GM18861 (cell line): ENCODE data around the gene HYI.
"Not testable (repeated sequence)": the region's sequence is repeated elsewhere in the genome, so short reads cannot be mapped to it uniquely, and the experiment has no call there.

Experiments
- ATAC-seq: cut with Tn5 transposase; IDR thresholded peaks from one replicate; pipeline ENCODE4 v1.9.1; 2021; ENCODE audit not compliant: unreplicated experiment

The HYI gene

DNA sequence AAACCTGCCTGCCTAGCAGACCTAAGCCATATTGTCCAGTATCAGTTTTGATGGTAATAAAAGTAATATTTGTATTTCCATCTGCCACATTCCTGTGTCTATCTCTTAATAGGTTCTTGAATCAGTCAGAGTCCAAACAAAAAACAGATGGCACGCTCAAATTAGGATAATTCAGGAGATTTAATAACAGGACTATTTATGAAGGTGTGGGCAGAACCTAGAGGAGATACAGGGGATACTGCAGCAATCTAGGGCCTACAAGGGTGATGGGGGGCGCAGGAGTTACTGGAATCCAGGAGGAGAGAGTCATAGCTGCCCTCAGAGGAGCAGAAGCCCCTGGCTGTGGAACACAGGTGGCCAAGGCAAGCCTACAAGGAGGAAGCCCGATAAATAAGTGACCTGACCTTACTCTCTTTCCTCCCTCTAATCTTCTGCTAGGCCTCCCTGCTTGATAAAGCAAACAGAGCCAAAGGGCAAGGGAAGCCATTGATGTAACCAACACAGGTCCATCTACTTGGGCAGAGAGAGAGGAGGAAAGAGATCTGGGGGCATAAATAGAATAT, 11.9 kb upstream of the HYI start:
- no peak for ATAC-seq

DNA sequence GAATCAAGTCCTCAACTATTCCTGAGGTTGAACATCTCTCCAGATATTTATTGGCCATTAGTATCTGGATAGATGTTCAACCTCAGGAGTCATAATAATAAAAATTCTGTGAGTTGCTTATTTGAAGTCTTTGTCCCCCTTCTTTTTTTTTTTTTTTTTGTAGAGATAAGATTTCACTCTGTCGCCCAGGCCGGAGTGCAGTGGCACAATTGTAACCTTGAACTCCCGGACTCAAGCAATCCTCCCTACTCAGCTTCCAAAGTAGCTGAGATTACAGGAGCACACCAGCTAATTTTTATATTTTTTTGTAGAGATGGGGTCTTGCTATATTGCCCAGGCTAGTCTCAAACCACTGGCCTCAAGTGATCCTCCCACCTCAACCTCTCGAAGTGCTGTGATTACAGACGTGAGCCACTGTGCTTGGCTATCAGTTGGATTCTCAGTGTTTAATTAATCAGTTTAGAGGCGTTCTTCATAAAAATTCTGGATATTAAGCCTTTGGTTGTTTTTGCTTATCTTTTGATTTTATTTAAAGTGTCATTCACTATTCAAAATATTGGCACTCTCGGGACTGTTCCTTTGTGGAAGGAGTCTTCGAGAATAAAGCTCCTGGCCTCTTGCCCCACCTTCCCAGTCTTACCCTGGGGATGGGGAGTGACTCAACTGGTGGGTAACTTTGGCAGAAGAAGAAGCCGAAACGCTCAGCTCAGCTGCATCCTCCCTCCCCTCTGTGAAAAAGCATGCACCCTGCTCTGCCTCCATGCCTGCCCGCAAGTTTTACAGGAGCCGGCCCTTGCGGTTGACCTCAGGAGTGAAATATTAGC, 11.2 kb upstream of the HYI start:
- no peak for ATAC-seq

DNA sequence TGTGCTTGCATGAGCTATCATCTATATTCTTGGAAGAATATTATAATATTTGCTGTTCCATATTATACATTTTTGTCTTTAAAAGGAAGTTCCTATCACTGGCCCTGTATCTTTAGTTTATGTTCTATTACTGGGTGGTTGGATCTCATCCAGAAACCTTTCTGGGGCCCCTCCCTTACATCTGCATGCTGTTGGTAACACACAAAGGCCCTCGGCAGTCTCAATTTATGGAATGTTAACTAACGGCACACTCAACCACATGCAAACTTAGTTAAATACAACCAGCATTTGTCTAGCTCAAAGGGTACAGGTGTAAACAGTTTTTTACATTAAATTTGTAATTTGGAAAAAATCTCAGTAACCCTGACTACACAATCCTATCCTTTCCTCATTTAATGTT, 9.7 kb upstream of the HYI start:
- no peak for ATAC-seq

DNA sequence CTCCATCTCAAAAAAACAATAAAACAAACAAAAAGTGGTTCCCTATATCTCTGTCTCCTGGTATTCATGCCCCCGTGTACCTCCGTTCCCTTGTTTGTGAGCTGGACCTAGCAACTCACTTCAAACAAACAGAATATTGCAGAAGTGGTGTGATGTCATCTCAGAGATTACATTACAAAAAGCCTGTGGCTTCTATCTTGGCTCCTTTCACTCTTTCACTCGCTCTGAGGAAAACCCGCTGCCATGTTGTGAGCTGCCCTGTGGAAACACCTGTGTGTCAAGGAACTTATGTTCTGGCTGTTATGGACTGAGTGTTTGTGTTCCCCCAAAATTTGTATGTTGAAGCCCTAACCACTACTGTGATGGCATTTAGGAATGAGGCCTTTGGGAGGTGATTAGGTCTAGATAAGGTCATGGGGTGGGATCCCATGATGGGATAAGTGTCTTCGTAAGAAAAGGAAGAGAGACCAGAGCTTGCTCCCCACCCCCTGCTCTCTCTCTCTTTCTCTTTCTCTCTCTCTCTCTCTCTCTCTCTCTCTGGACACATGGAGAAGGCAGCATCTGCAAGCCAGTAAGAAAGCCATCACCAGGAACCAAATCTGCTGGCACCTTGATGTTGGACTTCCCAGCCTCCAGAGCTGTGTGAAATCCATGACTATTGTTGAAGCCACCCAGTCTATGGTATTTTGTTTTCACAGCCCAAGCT, 7.4 kb upstream of the HYI start:
- ATAC-seq, result no peak

DNA sequence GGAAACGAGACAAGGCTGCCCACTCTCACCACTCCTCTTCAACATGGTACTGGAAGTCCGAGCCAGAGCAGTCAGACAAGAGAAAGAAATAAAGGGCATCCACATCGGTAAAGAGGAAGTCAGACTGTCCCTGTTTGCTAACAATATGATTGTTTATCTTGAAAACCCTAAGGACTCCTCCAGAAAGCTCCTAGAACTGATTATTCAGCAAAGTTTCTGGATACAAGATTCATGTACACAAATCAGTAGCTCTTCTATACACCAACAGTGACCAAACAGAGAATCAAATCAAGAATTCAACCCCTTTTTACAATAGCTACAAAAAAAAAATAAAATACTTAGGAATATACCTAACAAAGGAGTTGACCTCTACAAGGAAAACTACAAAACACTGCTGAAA, 4.6 kb upstream of the HYI start:
- not testable (repeated sequence) for ATAC-seq

DNA sequence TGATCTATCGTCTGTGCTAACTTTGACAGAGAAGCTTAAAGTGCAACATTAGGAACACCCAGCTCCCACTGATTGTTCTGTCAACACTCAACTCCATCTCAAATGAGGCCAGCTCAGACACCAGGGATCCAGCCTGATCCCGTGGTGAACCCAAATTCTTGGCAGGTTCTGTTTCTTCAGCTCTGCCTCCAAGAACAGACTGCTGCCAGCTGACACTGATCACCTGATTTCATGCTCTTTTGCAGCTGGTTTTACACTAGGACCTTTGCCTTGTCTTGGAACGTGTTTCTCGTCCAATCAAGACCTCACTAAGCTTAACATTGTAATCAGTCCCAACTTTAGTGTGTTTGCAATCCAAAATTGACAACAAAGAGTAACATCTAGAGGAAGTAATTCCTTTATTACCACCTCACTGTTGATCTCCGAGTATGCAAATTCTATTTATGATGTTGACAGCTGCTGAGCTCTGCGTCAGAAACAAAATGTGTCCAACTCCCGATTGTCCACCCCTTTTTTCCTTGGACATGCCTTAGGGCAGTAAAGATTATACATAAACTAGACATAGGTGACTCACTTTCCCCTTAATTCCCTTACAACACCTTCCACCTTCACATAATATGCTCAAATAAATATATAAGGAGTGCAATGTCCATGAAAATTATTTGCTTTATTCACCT, 1.6 kb upstream of the HYI start:
- ATAC-seq, result no peak

DNA sequence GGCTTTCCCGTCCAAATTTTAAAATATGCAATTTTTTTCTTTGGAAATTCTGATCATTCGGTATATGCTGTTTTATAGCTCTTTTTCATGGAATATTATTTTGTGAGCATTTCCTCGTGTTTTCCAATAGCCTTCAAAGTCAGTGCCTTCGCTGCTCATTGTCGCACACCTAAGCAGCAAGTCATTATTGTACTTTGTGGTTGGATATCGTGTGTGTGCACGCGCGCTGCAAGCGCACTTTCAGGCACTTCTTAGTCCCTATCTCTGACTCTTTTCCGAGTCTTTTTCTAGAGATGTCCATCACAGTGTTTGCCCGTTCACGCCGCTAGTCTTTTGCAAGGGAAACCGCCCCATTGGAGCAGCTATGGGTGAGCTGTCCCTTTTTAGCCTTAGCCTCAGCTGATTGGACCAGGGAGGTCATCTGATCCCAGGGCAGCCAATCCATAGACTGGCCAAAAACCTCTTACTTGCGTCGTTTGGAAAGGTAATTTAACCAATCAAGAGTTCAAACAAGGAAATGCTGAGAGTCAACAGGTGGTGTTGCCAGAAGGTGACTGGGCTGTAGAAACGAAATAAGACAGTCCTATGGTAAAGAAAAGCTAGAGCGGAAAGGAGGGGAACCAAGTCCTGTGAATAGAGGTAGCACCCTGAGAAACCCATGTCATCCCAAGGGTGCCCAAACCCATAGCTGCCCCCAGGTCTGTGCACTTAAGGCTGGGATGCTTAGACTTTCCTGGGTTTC, 710 bp upstream of the HYI start:
- no peak for ATAC-seq

DNA sequence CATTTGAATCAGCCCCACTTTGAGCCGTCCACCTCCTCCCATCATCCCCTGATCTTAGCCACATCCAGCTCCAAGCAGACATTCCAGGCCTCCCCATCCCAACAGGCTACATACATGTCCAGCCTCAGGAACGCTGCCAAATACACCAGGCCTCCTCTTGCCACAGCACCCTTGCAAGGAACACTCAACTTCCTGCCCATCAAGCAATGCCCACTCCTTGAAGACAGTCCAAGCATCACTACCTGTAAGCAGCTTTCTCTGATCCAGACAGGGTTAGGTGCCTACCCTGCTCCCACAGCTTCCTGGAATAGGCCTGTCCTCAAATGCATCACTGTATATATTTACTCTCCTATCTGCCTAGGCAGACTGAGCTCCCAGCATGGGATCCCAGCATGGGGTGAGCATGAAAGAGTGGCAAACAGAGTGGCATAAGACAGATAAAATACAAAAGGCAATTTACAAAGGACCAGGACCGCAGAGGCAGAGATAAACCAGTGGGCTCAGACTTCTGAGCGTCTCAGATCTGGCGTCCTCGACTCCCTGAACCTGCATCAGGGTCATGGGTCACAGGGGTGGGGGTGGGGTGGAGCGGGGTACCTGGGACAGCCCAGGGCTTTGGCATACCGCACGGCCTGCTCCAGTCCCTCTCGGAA, 816 bp downstream of the HYI start:
- ATAC-seq, result no peak

DNA sequence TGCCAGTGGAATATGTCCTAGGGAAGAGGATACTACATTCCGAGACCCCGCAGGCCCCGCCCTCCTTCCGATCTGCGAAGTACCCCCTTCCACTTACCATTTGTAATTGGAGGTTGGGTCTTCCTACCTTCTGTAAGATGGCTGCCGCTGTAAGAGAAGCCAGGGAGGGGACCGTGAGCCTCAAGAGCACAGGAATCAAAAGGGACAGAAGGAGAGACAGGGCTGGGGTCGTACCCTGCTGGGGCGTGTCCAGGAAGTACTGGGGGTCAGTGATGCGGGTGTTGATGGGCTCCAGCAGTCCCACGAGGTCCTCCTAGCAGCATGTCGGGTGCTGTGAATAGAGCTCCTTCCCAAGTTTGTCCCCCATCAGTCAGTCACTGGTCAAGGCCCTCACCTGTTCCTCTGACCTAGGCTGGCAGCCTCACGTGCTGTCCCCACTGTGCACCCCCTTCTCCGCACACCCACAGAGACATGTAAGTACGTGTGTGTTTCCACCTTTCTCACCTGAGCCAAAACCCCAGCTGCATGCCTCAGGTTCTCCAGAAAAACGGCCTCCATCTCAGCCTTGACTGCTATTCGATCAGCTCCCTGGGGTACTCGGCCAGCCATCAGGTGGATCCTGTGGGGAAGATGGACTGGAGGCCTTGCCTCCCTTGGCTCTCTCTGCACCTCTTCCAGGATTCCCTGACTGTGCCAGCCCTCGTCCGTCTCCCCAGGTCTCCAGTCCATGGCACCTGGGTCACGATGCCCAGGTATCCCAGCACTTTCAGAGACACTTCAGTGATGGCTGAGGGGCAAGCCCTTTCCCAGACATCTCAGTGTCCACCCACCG, 1.8 kb downstream of the HYI start:
- ATAC-seq, result no peak

DNA sequence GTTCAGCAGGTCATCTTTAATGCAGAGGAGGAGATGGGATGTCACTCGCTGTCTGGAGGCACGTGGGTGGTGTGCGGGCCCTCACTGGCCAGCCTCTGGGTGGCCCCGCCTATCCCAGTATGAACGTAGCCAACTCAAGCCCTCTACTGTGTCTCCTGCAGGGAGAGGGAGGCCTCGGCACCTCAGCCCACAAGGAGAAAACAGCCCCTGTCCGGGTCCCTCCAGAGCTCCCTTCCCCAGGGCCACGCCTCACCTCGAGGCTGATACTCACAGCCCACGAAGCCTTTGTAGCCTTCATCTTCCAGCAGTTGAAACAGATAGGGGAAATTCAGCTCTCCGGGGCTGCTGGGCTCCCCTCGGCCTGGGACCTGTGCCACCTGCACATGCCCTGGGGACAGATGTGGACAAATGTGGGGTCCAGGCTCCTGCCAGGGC, 2.6 kb downstream of the HYI start:
- ATAC-seq, result no peak

DNA sequence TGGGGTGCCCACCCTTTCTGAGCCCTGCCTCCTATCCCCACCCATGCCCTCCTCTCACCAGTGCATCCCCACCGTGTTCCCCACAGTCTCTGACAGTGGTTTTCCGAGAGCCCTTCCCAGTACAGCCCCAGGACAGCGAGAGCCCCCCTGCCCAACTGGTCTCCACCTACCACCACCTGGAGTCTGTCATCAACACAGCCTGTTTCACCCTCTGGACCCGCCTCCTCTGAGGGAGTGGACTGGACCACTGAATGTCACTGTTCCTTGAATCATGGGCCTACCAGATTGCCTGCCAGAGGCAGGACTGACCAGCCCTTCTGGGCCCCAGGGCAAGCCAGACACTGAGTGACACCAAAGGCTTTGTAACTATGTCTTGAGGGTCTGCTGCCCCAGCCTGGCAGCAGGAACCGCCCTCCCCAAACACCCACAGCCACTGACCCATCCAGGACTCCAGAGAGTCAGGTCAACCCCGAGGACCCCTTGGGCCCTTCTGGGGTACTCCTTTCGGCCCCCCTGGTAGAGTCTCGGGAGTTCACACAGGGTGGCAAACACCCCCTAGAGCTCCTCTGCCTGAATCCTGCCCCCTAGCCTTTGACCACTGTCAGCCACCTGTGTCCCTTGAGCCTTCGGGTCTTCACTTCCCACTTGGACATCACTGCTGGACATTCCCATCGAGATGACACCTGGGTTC, 3.3 kb downstream of the HYI start:
- ATAC-seq, result no peak

DNA sequence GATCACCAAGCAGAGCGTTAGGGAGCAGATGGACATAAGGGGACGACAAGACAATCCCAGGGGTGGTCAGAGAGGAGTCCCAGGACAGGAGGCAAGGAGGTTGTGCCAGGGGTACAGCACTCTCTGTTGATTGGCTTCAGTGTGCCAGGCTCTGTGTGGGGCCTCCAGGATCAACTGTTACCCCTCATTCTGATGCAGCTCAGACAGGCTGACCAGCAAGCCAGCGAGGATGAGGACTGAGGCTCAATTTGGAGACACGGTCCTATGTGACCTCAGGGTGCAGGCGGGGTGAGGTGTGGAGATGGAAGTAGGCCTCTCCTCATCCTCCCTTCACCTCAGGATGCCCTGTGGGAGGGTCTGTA, 4.0 kb downstream of the HYI start:
- ATAC-seq, result no peak

DNA sequence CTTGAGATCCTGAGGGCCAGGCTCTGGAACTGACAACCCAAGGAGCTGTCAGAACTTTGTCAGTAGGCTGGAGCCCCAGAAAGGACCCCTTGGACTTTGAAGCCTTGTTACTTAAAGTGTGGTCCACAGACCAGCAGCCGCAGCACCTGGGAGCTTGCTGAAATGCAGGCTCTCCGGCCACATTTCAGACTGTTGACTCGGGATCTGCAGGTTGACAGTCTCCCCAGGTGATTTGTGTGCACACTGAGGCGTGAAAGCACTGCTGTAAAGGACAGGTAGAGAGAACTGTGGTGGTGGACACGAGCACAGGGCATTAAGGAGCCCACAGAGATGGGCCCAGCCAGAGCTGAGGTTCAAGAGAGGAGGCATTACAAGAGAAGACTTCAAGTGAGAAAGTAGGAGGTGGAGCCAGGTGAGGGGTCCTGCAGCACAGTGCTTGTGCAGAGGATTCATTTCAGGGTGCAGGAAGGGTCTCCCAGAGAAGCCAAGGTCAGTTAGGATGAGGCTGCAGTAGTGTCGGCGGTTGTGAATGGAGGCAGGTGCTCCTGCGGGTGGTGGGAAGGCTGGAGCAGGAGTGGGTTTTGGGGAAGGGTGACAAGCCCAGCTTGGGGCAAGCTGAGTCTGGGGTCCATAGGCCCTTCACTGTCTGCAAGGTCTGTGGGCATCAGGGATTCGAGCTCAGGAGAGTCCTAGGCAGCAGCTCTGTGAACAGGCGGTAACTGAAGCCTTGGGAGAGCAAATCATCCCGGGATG, 4.6 kb downstream of the HYI start:
- ATAC-seq, result no peak

DNA sequence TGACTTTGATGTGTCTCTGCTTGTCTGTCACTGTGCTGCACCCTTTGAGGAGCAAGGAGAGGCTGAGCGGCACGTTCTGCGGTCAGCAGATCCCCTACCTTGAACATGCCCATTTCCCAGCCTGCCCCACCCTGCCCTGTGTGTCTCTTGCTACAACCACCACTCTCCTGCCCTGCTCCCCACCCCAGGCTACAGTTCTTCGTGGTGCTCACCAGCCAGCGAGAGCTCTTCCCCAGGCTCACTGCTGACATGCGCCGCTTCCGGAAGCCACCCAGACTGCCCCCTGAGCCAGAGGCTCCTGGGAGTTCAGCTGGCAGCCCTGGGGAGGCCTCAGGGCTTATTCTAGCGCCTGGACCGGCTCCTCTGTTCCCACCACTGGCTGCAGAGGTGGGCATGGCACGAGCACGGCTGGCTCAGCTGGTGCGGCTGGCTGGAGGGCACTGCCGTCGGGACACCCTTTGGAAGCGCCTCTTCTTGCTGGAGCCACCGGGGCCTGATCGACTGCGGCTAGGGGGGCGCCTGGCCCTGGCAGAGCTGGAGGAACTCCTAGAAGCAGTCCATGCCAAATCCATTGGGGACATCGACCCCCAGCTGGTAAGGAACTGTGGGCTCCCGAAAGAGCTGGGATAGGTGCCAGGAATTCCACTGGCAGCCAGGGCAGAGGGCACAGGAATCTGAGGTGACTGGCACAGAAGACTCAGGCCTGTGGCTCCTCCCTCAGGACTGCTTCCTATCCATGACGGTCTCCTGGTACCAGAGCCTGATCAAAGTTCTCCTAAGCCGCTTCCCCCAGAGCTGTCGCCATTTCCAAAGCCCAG, 5.6 kb downstream of the HYI start:
- ATAC-seq, result no peak

DNA sequence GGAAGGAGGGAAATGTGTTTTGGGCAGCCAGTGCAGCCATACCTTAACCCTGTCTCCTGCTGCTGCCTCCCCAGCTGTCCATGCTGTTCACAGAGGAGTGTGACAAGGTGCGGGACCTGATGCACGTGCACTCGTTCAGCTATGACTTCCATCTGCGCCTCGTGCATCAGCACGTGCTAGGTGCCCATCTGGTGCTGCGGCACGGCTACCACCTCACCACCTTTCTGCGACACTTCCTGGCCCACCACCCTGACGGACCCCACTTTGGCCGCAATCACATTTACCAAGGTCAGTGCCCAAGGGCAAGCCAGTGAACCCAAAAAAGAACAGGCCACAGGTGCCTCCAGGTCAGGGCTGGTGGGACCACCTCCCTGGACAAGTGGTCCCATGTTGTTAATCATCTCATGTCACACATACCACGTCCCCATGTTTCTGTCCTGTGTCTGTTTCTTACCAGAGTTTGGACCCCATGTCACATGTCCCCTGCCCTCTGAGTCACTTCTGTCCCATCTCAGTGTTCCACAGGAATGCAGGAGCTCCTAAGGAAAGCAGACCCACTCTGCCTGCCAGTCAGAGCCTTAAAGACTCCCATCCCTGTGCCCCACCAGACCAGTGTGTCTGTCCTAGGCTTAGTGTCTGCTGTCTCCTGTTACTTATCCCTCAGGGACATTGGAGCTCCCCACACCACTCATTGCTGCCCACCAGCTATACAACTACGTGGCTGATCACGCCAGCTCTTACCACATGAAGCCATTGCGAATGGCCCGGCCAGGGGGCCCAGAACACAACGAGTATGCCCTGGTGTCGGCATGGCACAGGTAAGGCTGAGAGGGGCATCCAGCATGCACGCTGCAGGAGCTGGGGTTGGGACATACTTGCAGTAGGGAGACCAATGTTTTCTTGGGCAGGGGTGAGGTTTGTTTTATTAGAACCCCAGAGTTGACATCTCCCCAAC, 6.6 kb downstream of the HYI start:
- no peak for ATAC-seq

DNA sequence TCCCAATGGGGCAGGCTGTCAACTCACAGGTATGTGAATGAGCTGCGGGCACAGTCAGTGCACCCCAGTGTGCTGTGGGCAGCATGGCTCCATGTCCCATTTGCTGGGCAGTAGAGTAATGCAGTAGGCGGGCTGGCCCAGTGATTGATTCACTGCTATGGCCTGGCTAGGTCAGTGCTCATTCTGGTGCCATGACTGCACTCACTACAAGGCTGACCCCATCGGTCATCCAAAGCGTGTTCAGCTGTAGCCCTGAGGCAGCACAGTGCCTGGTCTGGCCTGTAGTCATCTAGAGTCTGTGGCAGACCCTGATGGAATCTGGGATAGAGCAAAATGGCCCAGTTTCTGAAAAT, 7.4 kb downstream of the HYI start:
- ATAC-seq, result no peak
